ENCODE results near the gene ACOX2.

ACOX2 gene

GRCh38 chr3:58566398-58567250, 29.6 kb upstream of the ACOX2 start:
- DNase-seq (ENCODE audit: low read depth, low spot score): no peak

GRCh38 chr3:58565621-58566397, 28.8 kb upstream of the ACOX2 start:
- no peak for DNase-seq (ENCODE audit: low read depth, low spot score)

- DNase-seq (ENCODE audit: low read depth, low spot score): no peak
Measured at GRCh38 chr3:58564456-58565160, 27.6 kb upstream of the ACOX2 start.

GRCh38 chr3:58564054-58564453, 27.1 kb upstream of the ACOX2 start:
- DNase-seq (ENCODE audit: low read depth, low spot score): no peak

- DNase-seq (ENCODE audit: low read depth, low spot score): no peak
Measured at GRCh38 chr3:58563386-58564035, 26.5 kb upstream of the ACOX2 start.

GRCh38 chr3:58562498-58562897, 25.5 kb upstream of the ACOX2 start:
- DNase-seq (ENCODE audit: low read depth, low spot score): no peak

GRCh38 chr3:58560771-58561311, 23.9 kb upstream of the ACOX2 start:
- no peak for DNase-seq (ENCODE audit: low read depth, low spot score)

- DNase-seq (ENCODE audit: low read depth, low spot score): no peak
Measured at GRCh38 chr3:58559586-58559985, 22.6 kb upstream of the ACOX2 start.

- DNase-seq (ENCODE audit: low read depth, low spot score): no peak
Measured at GRCh38 chr3:58557491-58557890, 20.5 kb upstream of the ACOX2 start.

GRCh38 chr3:58556761-58557221, 19.8 kb upstream of the ACOX2 start:
- no peak for DNase-seq (ENCODE audit: low read depth, low spot score)

- DNase-seq (ENCODE audit: low read depth, low spot score): no peak
Measured at GRCh38 chr3:58556001-58556400, 19.0 kb upstream of the ACOX2 start.

GRCh38 chr3:58555203-58555602, 18.2 kb upstream of the ACOX2 start:
- DNase-seq (ENCODE audit: low read depth, low spot score): no peak

GRCh38 chr3:58553003-58553402, 16.0 kb upstream of the ACOX2 start:
- no peak for DNase-seq (ENCODE audit: low read depth, low spot score)

- no peak for DNase-seq (ENCODE audit: low read depth, low spot score)
Measured at GRCh38 chr3:58551636-58552180, 14.7 kb upstream of the ACOX2 start.

- no peak for DNase-seq (ENCODE audit: low read depth, low spot score)
Measured at GRCh38 chr3:58544541-58544940, 7.6 kb upstream of the ACOX2 start.

GRCh38 chr3:58540176-58540858, 3.3 kb upstream of the ACOX2 start:
- no peak for DNase-seq (ENCODE audit: low read depth, low spot score)

GRCh38 chr3:58539626-58540025, 2.6 kb upstream of the ACOX2 start:
- no peak for DNase-seq (ENCODE audit: low read depth, low spot score)

GRCh38 chr3:58537412-58538301, 667 bp upstream of the ACOX2 start:
- DNase-seq (ENCODE audit: low read depth, low spot score): no peak
